Esophagus squamous epithelium (tissue), 5 donors: ENCODE results near the gene IKBKG. TPM values are rescaled to one million over a fixed set of nuclear protein-coding genes. Genes with fewer than 3 reads are reported as not detected.

Experiments
- DNase-seq: peaks from one replicate; lab custom pipeline; 2025; lab: John Stamatoyannopoulos, UW
- H3K27ac ChIP-seq, 4 donors: fragments of 200-600 bp; sonication (generic); one replicate each; pipeline ENCODE4 v1.5.1; 2016 to 2019; ENCODE audit warnings: mild to moderate bottlenecking in 1 of 4
- H3K27me3 ChIP-seq, 4 donors: fragments of 200-600 bp; sonication (generic); 1 replicate in 3 of 4; 2 replicates in 1 of 4; pipeline versions ENCODE4 v1.5.1 to v1.6.0; 2017 to 2021; ENCODE audit warnings: antibody characterized with exemption in 1 of 4
- H3K36me3 ChIP-seq, 3 donors: fragments of 200-600 bp; sonication (generic); one replicate each; pipeline ENCODE4 v1.5.1; 2016 to 2019
- H3K4me1 ChIP-seq, 3 donors: fragments of 200-600 bp; sonication (generic); one replicate each; pipeline ENCODE4 v1.5.1; 2017 to 2019
- H3K4me3 ChIP-seq, 4 donors: fragments of 200-600 bp; sonication (generic); 1 replicate in 3 of 4; 2 replicates in 1 of 4; pipeline ENCODE4 v1.5.1; 2016 to 2019; ENCODE audit warnings: mild to moderate bottlenecking in 2 of 4, moderate library complexity in 1 of 4
- H3K9me3 ChIP-seq, 3 donors: fragments of 200-600 bp; sonication (generic); one replicate each; pipeline ENCODE4 v1.5.1; 2016 to 2019
- CTCF ChIP-seq, 6 experiments: fragments of 450-650 bp in 4 of 6; fragments of 200-600 bp in 2 of 6; sonication (generic) in 2 of 6; IDR thresholded peaks; one replicate each; pipeline ENCODE4 v1.5.1; 2016 to 2019; ENCODE audit warnings: antibody characterized with exemption in 6 of 6, mild to moderate bottlenecking in 4 of 6, moderate library complexity in 4 of 6
- POLR2A ChIP-seq, 4 donors: fragments of 450-650 bp; IDR thresholded peaks; one replicate each; pipeline ENCODE4 v1.6.1; 2017; ENCODE audit warnings: antibody characterized with exemption in 4 of 4, mild to moderate bottlenecking in 4 of 4, moderate library complexity in 3 of 4
- WGBS, 2 donors: methylation state at CpG; one replicate each; pipeline ENCODE4 v1.1.5; 2018; 5-methylcytosine and 5-hydroxymethylcytosine counted together
- intact Hi-C: fragments of 100-400 bp; cut with DNase I; formaldehyde crosslinking; loops from one replicate; pipeline ENCODE4 v1.15.0; 2022
- total RNA-seq, 4 donors: library from RNA; depleted of rRNA; stranded (reverse); fragments of >200 nt; gene quantifications; one replicate each; pipeline ENCODE4 v1.1.0, GENCODE V29; 2016
- donor health status: DM: yes; HTN: yes; CAD: no.

IKBKG gene
- total RNA-seq, 4 donors from 2014 or later = 9.9 to 14.7 (median 12.6) TPM

- TF ChIP-seq POLR2A (IDR thresholded peaks at IDR 0.05) = no peak
- no peak for TF ChIP-seq CTCF (IDR thresholded peaks at IDR 0.05)
- Histone ChIP-seq H3K4me3 (no peak overlapping the region), H3K36me3 (peaks cover 0 to 67% (median 0%) of the 10 kb centered on the region in 3 donors), H3K27ac (no peak overlapping the region), H3K27me3 (no peaks in the 10 kb centered on the region), H3K9me3 (no peaks in the 10 kb centered on the region), H3K4me1 (no peaks in the 10 kb centered on the region)
- 76 to 100% methylated on average over 1 to 2 of the region's 37 CpGs for WGBS, 2 donors
- DNase-seq = no peak
- intact Hi-C loops = no loop called here
These were observed 40.7 kb upstream of the IKBKG start for GRCh38 chrX:154506483-154507332.

GRCh38 chrX:154507673-154508383, 39.6 kb upstream of the IKBKG start:
- no peaks in the 10 kb centered on the region for H3K9me3 ChIP-seq
- no peak for TF ChIP-seq POLR2A (IDR thresholded peaks at IDR 0.05)
- TF ChIP-seq CTCF (IDR thresholded peaks at IDR 0.05) = no peak
- DNase-seq = no peak
- intact Hi-C loops = no loop called here
- no peak overlapping the region for H3K4me3 ChIP-seq
- peaks cover 0 to 77% (median 0%) of the 10 kb centered on the region in 3 donors for H3K36me3 ChIP-seq
- H3K27me3 ChIP-seq = no peaks in the 10 kb centered on the region
- no peaks in the 10 kb centered on the region for H3K4me1 ChIP-seq
- H3K27ac ChIP-seq = no peak overlapping the region
- 96 to 100% methylated on average over 2 to 9 of the region's 24 CpGs for WGBS, 2 donors

- H3K4me1 ChIP-seq = no peaks in the 10 kb centered on the region
- intact Hi-C loops = no loop called here
- no peak overlapping the region for H3K27ac ChIP-seq
- 69 to 94% methylated on average over 3 of the region's 13 CpGs for WGBS, 2 donors
- H3K4me3 ChIP-seq = no peak overlapping the region
- no peaks in the 10 kb centered on the region for H3K9me3 ChIP-seq
- DNase-seq = no peak
- no peaks in the 10 kb centered on the region for H3K27me3 ChIP-seq
- H3K36me3 ChIP-seq = peaks cover 0 to 77% (median 0%) of the 10 kb centered on the region in 3 donors
- TF ChIP-seq POLR2A (IDR thresholded peaks at IDR 0.05) (no peak), CTCF (IDR thresholded peaks at IDR 0.05) (no peak)
These were observed 39.1 kb upstream of the IKBKG start for GRCh38 chrX:154508384-154508745.

- no peak for DNase-seq
- 77 to 100% methylated on average over 1 to 5 of the region's 5 CpGs for WGBS, 2 donors
- Histone ChIP-seq H3K36me3 (peaks cover 0 to 77% (median 0%) of the 10 kb centered on the region in 3 donors), H3K27ac (no peak overlapping the region), H3K9me3 (no peaks in the 10 kb centered on the region), H3K4me1 (peaks cover 0 to 3% (median 0%) of the 10 kb centered on the region in 3 donors), H3K27me3 (no peaks in the 10 kb centered on the region), H3K4me3 (no peak overlapping the region)
- intact Hi-C loops = no loop called here
- TF ChIP-seq CTCF (IDR thresholded peaks at IDR 0.05) = no peak
- no peak for TF ChIP-seq POLR2A (IDR thresholded peaks at IDR 0.05)
These were observed 38.0 kb upstream of the IKBKG start for GRCh38 chrX:154509455-154509854.

GRCh38 chrX:154511761-154512160, 35.7 kb upstream of the IKBKG start:
- H3K27me3 ChIP-seq = no peaks in the 10 kb centered on the region
- H3K27ac ChIP-seq = no peak overlapping the region
- no peak for DNase-seq
- intact Hi-C loops = no loop called here
- H3K4me3 ChIP-seq = no peak overlapping the region
- 94% methylated on average over 11 of the region's 12 CpGs; no CpG with 5 or more reads in 1 of the 2 donors for WGBS, 2 donors
- TF ChIP-seq CTCF (IDR thresholded peaks at IDR 0.05) (no peak), POLR2A (IDR thresholded peaks at IDR 0.05) (no peak)
- peaks cover 0 to 57% (median 0%) of the 10 kb centered on the region in 3 donors for H3K36me3 ChIP-seq
- no peaks in the 10 kb centered on the region for H3K9me3 ChIP-seq
- H3K4me1 ChIP-seq = peaks cover 0 to 16% (median 0%) of the 10 kb centered on the region in 3 donors
